GM18873 (cell line): Measurements from ENCODE around the gene CTDSPL.
"Not testable (repeated sequence)": the region's sequence is repeated elsewhere in the genome, so short reads cannot be mapped to it uniquely, and the experiment has no call there.

Source experiments
- ATAC-seq: cut with Tn5 transposase; IDR thresholded peaks from one replicate; pipeline ENCODE4 v1.9.1; 2021; ENCODE audit warnings: mild to moderate bottlenecking, moderate library complexity, moderate number of reproducible peaks; ENCODE audit not compliant: unreplicated experiment, low FRiP score

CTDSPL gene

GRCh38 chr3:37961622-37962431 lies 100.1 kb downstream of the CTDSPL start:
- ATAC-seq, result no peak

- no peak for ATAC-seq
These were observed 101.3 kb downstream of the CTDSPL start for GRCh38 chr3:37963016-37963415.

GRCh38 chr3:37963635-37964034 lies 102.0 kb downstream of the CTDSPL start:
- no peak for ATAC-seq

- no peak for ATAC-seq
These were observed 102.5 kb downstream of the CTDSPL start for GRCh38 chr3:37964146-37964545.

GRCh38 chr3:37964716-37965115 lies 103.0 kb downstream of the CTDSPL start:
- no peak for ATAC-seq

- peak; percentile 60 for ATAC-seq
These were observed 105.7 kb downstream of the CTDSPL start for GRCh38 chr3:37967260-37967881.

GRCh38 chr3:37968199-37968598 lies 106.5 kb downstream of the CTDSPL start:
- ATAC-seq, result no peak

GRCh38 chr3:37968813-37969595 lies 107.3 kb downstream of the CTDSPL start:
- ATAC-seq, result no peak

GRCh38 chr3:37969596-37970100 lies 108.0 kb downstream of the CTDSPL start:
- ATAC-seq, result no peak

- ATAC-seq, result no peak
These were observed 109.1 kb downstream of the CTDSPL start for GRCh38 chr3:37970802-37971201.

GRCh38 chr3:37971467-37971866 lies 109.8 kb downstream of the CTDSPL start:
- ATAC-seq, result no peak

- ATAC-seq, result not testable (repeated sequence)
These were observed 110.4 kb downstream of the CTDSPL start for GRCh38 chr3:37972056-37972455.

GRCh38 chr3:37973246-37974054 lies 111.8 kb downstream of the CTDSPL start:
- ATAC-seq, result no peak

- ATAC-seq, result peak; percentile 78
These were observed 112.7 kb downstream of the CTDSPL start for GRCh38 chr3:37974121-37975083.

- no peak for ATAC-seq
These were observed 118.1 kb downstream of the CTDSPL start for GRCh38 chr3:37979541-37980461.

GRCh38 chr3:37980462-37981347 lies 119.0 kb downstream of the CTDSPL start:
- no peak for ATAC-seq

- no peak for ATAC-seq
These were observed 119.6 kb downstream of the CTDSPL start for GRCh38 chr3:37981348-37981664.
